RPMI8226 (cell line): ENCODE results near the gene ANKRD33.
"Not testable (repeated sequence)": the region's sequence is repeated elsewhere in the genome, so short reads cannot be mapped to it uniquely, and the experiment has no call there.

Experiments
- DNase-seq: peaks from one replicate; pipeline ENCODE4 v3.0.0-alpha.2; 2015

The ANKRD33 gene

GRCh38 chr12:51883998-51884675, 3.8 kb upstream of the ANKRD33 start:
- no peak for DNase-seq

- DNase-seq: no peak
These were observed 3.1 kb upstream of the ANKRD33 start for GRCh38 chr12:51884676-51885229.

GRCh38 chr12:51885294-51886020, 2.4 kb upstream of the ANKRD33 start:
- not testable (repeated sequence) for DNase-seq

GRCh38 chr12:51886021-51886710, 1.7 kb upstream of the ANKRD33 start:
- DNase-seq: peak; percentile 62

- DNase-seq: no peak
These were observed 663 bp downstream of the ANKRD33 start for GRCh38 chr12:51888316-51889215.

- no peak for DNase-seq
These were observed 1.6 kb downstream of the ANKRD33 start for GRCh38 chr12:51889216-51890132.

GRCh38 chr12:51890133-51890464, 2.2 kb downstream of the ANKRD33 start:
- DNase-seq: no peak

GRCh38 chr12:51890511-51891171, 2.7 kb downstream of the ANKRD33 start:
- DNase-seq: no peak

- no peak for DNase-seq
These were observed 3.9 kb downstream of the ANKRD33 start for GRCh38 chr12:51891843-51892242.

- DNase-seq: no peak
These were observed 5.9 kb downstream of the ANKRD33 start for GRCh38 chr12:51893786-51894185.

GRCh38 chr12:51895378-51896135, 7.7 kb downstream of the ANKRD33 start:
- no peak for DNase-seq

GRCh38 chr12:51896236-51896635, 8.3 kb downstream of the ANKRD33 start:
- DNase-seq: no peak

GRCh38 chr12:51897181-51897580, 9.3 kb downstream of the ANKRD33 start:
- no peak for DNase-seq

- no peak for DNase-seq
These were observed 10.6 kb downstream of the ANKRD33 start for GRCh38 chr12:51898506-51898905.

GRCh38 chr12:51898937-51899336, 11.0 kb downstream of the ANKRD33 start:
- no peak for DNase-seq

- no peak for DNase-seq
These were observed 12.5 kb downstream of the ANKRD33 start for GRCh38 chr12:51900323-51900889.

GRCh38 chr12:51901121-51901817, 13.4 kb downstream of the ANKRD33 start:
- DNase-seq: no peak

- DNase-seq: no peak
These were observed 14.0 kb downstream of the ANKRD33 start for GRCh38 chr12:51901881-51902280.

GRCh38 chr12:51904951-51905470, 17.1 kb downstream of the ANKRD33 start:
- DNase-seq: no peak
